ENCODE results near the gene AKR1A1.

AKR1A1 gene

DNA sequence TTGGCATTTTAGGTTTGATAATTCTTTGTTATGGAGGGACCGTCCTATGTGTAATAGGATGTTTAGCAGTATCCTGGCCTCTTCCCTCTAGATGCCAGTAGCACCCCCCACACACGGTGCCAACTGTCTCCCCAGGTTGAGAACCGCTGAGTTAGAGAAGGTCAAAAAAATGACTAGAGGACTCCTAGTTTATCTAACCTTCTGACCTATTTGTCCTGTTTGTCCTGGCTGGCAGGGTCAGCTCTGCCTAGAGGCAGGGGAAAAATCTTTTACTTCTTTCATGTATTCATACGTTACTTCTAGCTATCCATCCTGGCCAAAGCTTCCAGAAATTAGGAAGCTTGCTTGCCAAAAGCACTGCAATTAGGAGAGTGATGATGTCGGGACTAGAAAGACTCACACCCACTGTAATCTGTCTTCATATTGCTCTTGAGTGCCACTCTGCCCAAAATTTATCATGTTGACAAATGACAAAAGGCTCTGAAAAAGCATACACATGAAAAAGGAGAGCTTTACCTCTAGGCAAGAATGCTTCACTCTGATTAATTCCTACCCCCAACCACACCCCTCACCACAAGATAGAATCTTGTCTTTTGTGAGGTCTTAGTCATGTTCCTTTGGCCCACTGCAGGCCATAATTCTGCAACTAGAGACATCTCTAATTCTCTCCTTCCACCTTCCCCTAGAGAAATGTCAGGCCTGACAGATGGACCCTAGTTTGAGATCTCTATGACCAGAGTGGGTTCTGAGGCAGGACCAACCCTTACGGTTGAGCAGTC lies 14.4 kb upstream of the AKR1A1 start:
- DNase-seq (ENCODE audit: insufficient read length, low spot score) = no peak
- TF ChIP-seq, protein P1, sequence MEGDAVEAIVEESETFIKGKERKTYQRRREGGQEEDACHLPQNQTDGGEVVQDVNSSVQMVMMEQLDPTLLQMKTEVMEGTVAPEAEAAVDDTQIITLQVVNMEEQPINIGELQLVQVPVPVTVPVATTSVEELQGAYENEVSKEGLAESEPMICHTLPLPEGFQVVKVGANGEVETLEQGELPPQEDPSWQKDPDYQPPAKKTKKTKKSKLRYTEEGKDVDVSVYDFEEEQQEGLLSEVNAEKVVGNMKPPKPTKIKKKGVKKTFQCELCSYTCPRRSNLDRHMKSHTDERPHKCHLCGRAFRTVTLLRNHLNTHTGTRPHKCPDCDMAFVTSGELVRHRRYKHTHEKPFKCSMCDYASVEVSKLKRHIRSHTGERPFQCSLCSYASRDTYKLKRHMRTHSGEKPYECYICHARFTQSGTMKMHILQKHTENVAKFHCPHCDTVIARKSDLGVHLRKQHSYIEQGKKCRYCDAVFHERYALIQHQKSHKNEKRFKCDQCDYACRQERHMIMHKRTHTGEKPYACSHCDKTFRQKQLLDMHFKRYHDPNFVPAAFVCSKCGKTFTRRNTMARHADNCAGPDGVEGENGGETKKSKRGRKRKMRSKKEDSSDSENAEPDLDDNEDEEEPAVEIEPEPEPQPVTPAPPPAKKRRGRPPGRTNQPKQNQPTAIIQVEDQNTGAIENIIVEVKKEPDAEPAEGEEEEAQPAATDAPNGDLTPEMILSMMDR (IDR thresholded peaks at IDR 0.05; ENCODE audit: insufficient read depth, missing control alignments) = no peak
- FAIRE-seq = no peak

DNA sequence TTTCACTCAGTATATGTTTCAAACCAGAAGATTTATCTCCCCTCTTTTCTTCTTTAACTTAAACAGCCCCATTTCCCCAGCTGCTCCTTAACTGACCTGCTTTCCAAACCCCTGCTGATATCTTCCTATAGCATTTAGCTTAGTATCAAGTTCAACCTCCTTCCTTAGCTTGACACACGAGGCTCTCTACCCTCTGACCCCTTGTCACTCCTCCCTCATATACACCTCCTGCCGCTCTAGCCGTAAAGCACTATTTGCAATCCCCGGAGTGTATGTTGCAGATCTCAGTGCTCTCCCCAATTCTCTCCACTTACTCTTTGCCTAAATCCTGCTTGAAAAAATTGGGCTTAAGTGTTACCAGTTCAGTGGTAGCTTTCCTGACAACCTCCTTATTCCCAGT lies 13.7 kb upstream of the AKR1A1 start:
- FAIRE-seq = no peak
- TF ChIP-seq, protein P1 (IDR thresholded peaks at IDR 0.05; ENCODE audit: insufficient read depth, missing control alignments) = no peak
- no peak for DNase-seq (ENCODE audit: insufficient read length, low spot score)

DNA sequence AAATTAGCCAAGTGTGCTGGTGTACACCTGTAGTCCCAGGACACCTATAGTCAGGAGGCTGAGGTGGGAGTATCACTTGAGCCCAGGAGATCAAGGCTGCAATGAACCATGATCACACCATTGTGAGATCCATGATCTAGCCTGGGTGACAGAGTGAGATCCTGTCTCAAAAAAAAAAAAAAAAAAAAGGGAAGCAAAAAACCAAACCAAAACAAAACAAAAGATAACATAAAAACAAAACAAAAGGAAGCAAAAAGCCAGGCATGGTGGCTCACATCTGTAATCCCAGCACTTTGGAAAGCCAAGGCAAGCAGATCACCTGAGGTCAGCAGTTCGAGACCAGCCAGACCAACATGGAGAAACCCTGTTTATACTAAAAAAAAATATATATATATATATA lies 9.4 kb upstream of the AKR1A1 start:
- DNase-seq (ENCODE audit: insufficient read length, low spot score) = no peak
- TF ChIP-seq, protein P1 (IDR thresholded peaks at IDR 0.05; ENCODE audit: insufficient read depth, missing control alignments) = no peak
- FAIRE-seq = no peak

DNA sequence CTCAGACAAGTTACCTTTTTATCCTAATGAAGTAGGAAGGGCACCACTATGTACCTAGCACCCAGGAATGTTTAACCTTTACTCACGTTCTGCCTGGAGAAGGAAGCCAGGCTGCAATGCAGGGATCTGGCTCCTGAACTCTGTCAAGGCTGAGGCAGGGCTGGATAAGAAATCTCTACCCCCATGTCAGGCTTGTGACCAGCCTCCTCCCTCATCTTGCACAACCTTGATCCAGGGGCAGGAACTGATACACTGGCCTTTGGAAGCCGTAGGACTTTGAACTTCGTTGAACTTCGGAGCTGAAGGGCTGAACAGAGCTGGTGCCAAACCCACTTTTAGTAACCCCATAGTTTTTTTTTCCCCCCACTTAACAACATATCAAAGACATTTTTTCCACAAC lies 8.0 kb upstream of the AKR1A1 start:
- no peak for FAIRE-seq
- TF ChIP-seq, protein P1 (IDR thresholded peaks at IDR 0.05; ENCODE audit: insufficient read depth, missing control alignments) = no peak
- no peak for DNase-seq (ENCODE audit: insufficient read length, low spot score)

DNA sequence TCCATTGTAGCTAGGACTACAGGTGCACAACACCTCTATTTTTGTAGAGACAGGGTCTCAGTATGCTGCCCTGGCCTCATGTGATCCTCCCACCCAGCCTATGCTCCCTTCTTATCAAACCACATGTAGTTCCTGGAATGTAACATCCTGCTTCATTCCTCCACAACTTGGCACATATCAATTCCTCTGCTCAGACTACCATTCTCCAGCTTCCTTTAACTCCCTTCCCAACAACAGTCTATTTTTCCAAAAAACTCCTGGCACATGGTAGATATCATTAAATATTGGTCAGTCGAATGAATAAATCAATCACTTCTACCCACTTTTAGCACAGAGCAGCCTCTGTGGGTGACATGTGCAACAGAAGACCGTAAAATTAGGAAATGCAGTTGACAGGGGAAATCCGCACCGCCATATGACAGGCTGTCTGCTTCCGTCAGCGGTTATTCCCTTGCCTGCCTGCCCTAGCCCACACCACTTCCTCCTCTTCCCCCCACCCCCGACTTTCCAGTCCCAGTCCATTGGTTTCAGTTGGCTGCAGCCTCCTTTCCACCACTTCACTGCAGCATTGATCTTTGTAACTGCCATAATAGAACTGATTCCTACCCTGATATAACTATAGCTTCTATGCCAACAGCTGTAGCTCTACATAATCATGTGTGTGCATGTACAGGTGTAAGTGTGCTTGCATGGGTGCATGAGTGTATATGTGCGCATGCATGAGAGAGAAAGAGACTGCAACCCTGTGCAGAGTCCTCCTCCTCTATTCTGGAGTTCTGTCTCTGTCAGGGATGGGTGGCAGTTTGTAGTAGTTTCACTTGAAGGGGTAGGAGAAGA lies 6.8 kb upstream of the AKR1A1 start:
- DNase-seq (ENCODE audit: insufficient read length, low spot score) (no peak), FAIRE-seq (no peak)
- TF ChIP-seq, protein P1 (IDR thresholded peaks at IDR 0.05; ENCODE audit: insufficient read depth, missing control alignments) = no peak

DNA sequence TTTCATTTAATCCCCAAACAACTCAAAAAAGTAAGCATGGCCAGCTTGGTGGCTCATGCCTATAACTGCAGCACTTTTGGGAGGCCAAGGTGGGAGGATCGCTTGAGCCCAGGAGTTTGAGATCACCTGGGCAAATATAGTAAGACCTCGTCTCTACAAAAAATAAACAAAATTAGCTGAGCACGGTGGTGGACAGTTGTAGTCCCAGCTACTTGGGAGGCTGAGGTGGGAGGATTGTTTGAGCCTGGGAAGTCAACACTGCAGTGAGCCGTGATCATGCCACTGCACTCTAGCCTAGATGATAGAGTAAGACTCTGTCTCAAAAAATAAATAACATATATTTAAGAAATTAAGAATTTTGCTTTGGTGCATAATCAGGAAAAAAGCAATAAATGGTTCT lies 6.1 kb upstream of the AKR1A1 start:
- DNase-seq (ENCODE audit: insufficient read length, low spot score) (no peak), FAIRE-seq (no peak)
- TF ChIP-seq, protein P1 (IDR thresholded peaks at IDR 0.05; ENCODE audit: insufficient read depth, missing control alignments) = no peak

Data from D721Med (cell line).